CD4-positive, alpha-beta T cell (primary cell): ENCODE results near the gene XIRP1. TPM values are rescaled to one million over a fixed set of nuclear protein-coding genes. Genes with fewer than 3 reads are reported as not detected.
A peak's percentile ranks its signal among the peaks of the same experiment; 100 is the strongest.

Source experiments
- ATAC-seq: fragments of 200-7000 bp; cut with Tn5 transposase; one replicate; pipeline ENCODE4 v1.10.0; 2022; ENCODE audit warnings: mild to moderate bottlenecking; ENCODE audit not compliant: poor library complexity
- CTCF ChIA-PET: fragments of 350-600 bp; sonication (Branson Sonifier 250); formaldehyde crosslinking; loops from one replicate; lab custom pipeline; 2021; ENCODE audit warnings: antibody characterized with exemption, inconsistent platforms; lab: Charles Lee
- POLR2A ChIA-PET: fragments of 350-600 bp; sonication (Branson Sonifier 250); formaldehyde crosslinking; loops from one replicate; lab custom pipeline; 2021; ENCODE audit warnings: antibody characterized with exemption, inconsistent platforms; lab: Charles Lee
- DNase-seq, 14 experiments: peaks; one replicate each; pipeline ENCODE4 v3.0.0-alpha.2; 2013 to 2020; ENCODE audit warnings: mixed read lengths in 2 of 14
- H3K27ac ChIP-seq, 2 donors: one replicate each; pipeline versions ENCODE4 v1.5.1 to v1.7.0; 2013; ENCODE audit warnings: low read length in 2 of 2, low read depth in 1 of 2, mild to moderate bottlenecking in 1 of 2
- H3K27me3 ChIP-seq, 2 experiments: 1 replicate in 1 of 2; 2 replicates in 1 of 2; pipeline versions ENCODE4 v1.6.1 to v1.7.0; 2013; ENCODE audit warnings: low read length in 2 of 2, control low read depth in 1 of 2, mild to moderate bottlenecking in 1 of 2, moderate library complexity in 1 of 2; ENCODE audit not compliant: insufficient read depth in 2 of 2, control insufficient read depth in 1 of 2
- H3K36me3 ChIP-seq: one replicate; pipeline ENCODE4 v1.6.1; 2013; ENCODE audit warnings: low read length, control low read depth; ENCODE audit not compliant: insufficient read depth
- H3K4me1 ChIP-seq: one replicate; pipeline ENCODE4 v1.6.1; 2013; ENCODE audit warnings: low read length, control low read depth; ENCODE audit not compliant: insufficient read depth
- H3K4me3 ChIP-seq: one replicate; pipeline ENCODE4 v1.5.1; 2013; ENCODE audit warnings: mild to moderate bottlenecking, low read length, moderate library complexity
- H3K9me3 ChIP-seq, 2 experiments: 1 replicate in 1 of 2; 2 replicates in 1 of 2; pipeline versions ENCODE4 v1.6.1 to v1.7.0; 2013; ENCODE audit warnings: low read length in 2 of 2, mild to moderate bottlenecking in 2 of 2, control low read depth in 1 of 2, moderate library complexity in 1 of 2; ENCODE audit not compliant: control insufficient read depth in 1 of 2, insufficient read depth in 1 of 2
- H3K27ac Mint-ChIP-seq: one replicate; pipeline ENCODE4 v1.8.0; 2020; ENCODE audit warnings: mixed read lengths
- H3K27me3 Mint-ChIP-seq: one replicate; pipeline ENCODE4 v1.8.0; 2021; ENCODE audit warnings: mixed read lengths
- H3K36me3 Mint-ChIP-seq: one replicate; pipeline ENCODE4 v1.8.0; 2021; ENCODE audit warnings: low read depth, mixed read lengths
- H3K4me1 Mint-ChIP-seq: one replicate; pipeline ENCODE4 v1.8.0; 2021; ENCODE audit warnings: low read depth, mixed read lengths
- H3K4me3 Mint-ChIP-seq: one replicate; pipeline ENCODE4 v1.8.0; 2020; ENCODE audit warnings: mild to moderate bottlenecking, mixed read lengths
- H3K9me3 Mint-ChIP-seq: one replicate; pipeline ENCODE4 v1.8.0; 2020; ENCODE audit warnings: mixed read lengths
- intact Hi-C, 2 experiments: fragments of 100-400 bp; cut with DNase I in 1 of 2; cut with micrococcal nuclease in 1 of 2; formaldehyde crosslinking; loops; one replicate each; pipeline versions ENCODE4 v1.15.1 to v1.9.0; 2023 to 2025; cut with DNase I, micrococcal nuclease
- total RNA-seq, 174 experiments: library from RNA in 2 of 174; stranded (reverse) in 2 of 174; gene quantifications; one replicate each; pipeline ENCODE4 v1.2.3 and lab custom pipeline; 2021 to 2026
- TF ChIP-seq, protein P1 (sequence below): fragments of 200-600 bp; IDR thresholded peaks from one replicate; pipeline ENCODE4 v1.8.0; 2022; ENCODE audit warnings: antibody characterized with exemption, mild to moderate bottlenecking

XIRP1 gene
- total RNA-seq, 2 experiments from 2014 or later = not detected

DNA sequence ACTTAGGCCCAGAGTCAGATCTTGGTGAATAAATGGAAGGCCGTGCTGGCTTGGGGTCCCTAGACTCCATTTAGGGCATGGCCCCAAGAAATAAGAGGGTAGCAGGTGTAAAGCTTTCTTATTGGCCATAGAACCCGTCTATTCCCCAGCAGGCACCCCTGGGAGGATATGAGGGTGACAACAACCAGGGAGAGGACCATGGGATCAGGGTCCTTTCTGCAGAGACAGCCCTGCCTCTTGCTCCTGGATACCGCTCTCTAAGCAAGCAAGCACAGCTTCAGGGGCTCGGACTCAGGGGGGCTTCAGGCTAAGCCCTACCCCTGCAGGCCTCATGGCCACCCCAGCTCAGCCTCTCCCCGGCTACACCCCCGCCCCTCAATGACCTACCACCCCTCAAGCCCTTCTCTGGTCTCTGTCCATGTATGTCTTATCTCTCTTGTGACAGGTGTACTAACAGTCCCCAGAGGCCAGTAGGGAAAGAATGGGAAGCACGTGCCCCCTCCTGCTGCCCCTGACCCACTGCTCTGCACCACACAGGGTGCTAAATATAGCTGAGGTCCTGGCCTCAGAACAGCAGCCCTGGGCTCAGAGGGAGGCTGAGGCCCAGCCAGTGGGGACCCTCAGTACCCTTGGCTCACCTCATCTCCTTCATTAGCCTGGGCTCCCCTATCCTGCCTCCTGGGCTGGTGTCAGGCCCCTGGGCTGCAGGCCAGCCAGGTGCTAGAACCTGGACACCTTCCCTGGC is 1.9 kb downstream of the XIRP1 start:
- intact Hi-C loops = loop anchor here in 1 of 2 experiments (1.0 to 5.0 kb wide), 3 partner anchors 63 to 188 kb away; no protein-coding TSS in a partner anchor
- no peak for ATAC-seq
- no peaks in the 10 kb centered on the region for H3K9me3 Mint-ChIP-seq
- DNase-seq = no peak
- Histone ChIP-seq H3K27me3 (no peaks in the 10 kb centered on the region), H3K4me3 (no peak overlapping the region), H3K9me3 (no peaks in the 10 kb centered on the region), H3K36me3 (no peaks in the 10 kb centered on the region), H3K4me1 (peaks cover 6% of the 10 kb centered on the region), H3K27ac (no peak overlapping the region)
- ChIA-PET CTCF (interaction anchor here (0.8 to 3.7 kb wide), 5 partner anchors 33 to 187 kb away, joined by 3 to 22 read pairs (median 4); no protein-coding TSS in a partner anchor), POLR2A (interaction anchor here (0.6 to 1.1 kb wide), 3 partner anchors 40 to 101 kb away, joined by 3 to 4 read pairs (median 3); no protein-coding TSS in a partner anchor)
- no peak overlapping the region for H3K27ac Mint-ChIP-seq
- no peaks in the 10 kb centered on the region for H3K4me1 Mint-ChIP-seq
- H3K27me3 Mint-ChIP-seq = no peaks in the 10 kb centered on the region
- no peak overlapping the region for H3K4me3 Mint-ChIP-seq
- TF ChIP-seq, protein P1, sequence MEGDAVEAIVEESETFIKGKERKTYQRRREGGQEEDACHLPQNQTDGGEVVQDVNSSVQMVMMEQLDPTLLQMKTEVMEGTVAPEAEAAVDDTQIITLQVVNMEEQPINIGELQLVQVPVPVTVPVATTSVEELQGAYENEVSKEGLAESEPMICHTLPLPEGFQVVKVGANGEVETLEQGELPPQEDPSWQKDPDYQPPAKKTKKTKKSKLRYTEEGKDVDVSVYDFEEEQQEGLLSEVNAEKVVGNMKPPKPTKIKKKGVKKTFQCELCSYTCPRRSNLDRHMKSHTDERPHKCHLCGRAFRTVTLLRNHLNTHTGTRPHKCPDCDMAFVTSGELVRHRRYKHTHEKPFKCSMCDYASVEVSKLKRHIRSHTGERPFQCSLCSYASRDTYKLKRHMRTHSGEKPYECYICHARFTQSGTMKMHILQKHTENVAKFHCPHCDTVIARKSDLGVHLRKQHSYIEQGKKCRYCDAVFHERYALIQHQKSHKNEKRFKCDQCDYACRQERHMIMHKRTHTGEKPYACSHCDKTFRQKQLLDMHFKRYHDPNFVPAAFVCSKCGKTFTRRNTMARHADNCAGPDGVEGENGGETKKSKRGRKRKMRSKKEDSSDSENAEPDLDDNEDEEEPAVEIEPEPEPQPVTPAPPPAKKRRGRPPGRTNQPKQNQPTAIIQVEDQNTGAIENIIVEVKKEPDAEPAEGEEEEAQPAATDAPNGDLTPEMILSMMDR = no peak
- no peaks in the 10 kb centered on the region for H3K36me3 Mint-ChIP-seq

DNA sequence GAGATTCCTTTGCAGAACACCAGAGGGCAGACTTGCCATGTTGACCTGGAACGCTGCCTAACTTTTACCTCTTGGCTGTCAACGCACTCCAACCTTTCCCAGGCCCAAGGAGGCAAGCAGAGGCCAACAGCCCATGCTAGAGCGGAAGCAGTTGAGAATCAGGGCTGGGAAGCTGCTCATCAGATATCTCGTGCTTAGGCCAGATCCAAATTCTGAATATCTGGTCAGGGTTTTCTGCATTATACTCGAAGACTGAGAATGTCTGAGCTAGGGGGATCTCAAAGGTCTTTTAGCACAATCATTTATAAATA is 2.5 kb downstream of the XIRP1 start:
- DNase-seq = peak in 13 of 14 experiments; percentile 21 to 81 (median 39)
- H3K27ac ChIP-seq = no peak overlapping the region
- no peaks in the 10 kb centered on the region for H3K4me1 Mint-ChIP-seq
- H3K27ac Mint-ChIP-seq = no peak overlapping the region
- CTCF ChIA-PET = interaction anchor here (0.8 to 3.7 kb wide), 5 partner anchors 32 to 188 kb away, joined by 3 to 22 read pairs (median 4); no protein-coding TSS in a partner anchor
- no peak overlapping the region for H3K4me3 ChIP-seq
- no peaks in the 10 kb centered on the region for H3K9me3 ChIP-seq
- ATAC-seq = peak; percentile 82
- intact Hi-C loops = loop anchor here (1.0 to 5.0 kb wide), 4 partner anchors 63 to 189 kb away; no protein-coding TSS in a partner anchor
- H3K9me3 Mint-ChIP-seq = no peaks in the 10 kb centered on the region
- H3K27me3 Mint-ChIP-seq = no peaks in the 10 kb centered on the region
- TF ChIP-seq, protein P1 = peak; percentile 78
- no peaks in the 10 kb centered on the region for H3K36me3 Mint-ChIP-seq
- H3K4me3 Mint-ChIP-seq = no peak overlapping the region
- peaks cover 6% of the 10 kb centered on the region for H3K4me1 ChIP-seq
- no peaks in the 10 kb centered on the region for H3K36me3 ChIP-seq
- POLR2A ChIA-PET = interaction anchor here (0.6 to 1.0 kb wide), 2 partner anchors 39 to 102 kb away, joined by 3 read pairs; no protein-coding TSS in a partner anchor
- no peaks in the 10 kb centered on the region for H3K27me3 ChIP-seq

DNA sequence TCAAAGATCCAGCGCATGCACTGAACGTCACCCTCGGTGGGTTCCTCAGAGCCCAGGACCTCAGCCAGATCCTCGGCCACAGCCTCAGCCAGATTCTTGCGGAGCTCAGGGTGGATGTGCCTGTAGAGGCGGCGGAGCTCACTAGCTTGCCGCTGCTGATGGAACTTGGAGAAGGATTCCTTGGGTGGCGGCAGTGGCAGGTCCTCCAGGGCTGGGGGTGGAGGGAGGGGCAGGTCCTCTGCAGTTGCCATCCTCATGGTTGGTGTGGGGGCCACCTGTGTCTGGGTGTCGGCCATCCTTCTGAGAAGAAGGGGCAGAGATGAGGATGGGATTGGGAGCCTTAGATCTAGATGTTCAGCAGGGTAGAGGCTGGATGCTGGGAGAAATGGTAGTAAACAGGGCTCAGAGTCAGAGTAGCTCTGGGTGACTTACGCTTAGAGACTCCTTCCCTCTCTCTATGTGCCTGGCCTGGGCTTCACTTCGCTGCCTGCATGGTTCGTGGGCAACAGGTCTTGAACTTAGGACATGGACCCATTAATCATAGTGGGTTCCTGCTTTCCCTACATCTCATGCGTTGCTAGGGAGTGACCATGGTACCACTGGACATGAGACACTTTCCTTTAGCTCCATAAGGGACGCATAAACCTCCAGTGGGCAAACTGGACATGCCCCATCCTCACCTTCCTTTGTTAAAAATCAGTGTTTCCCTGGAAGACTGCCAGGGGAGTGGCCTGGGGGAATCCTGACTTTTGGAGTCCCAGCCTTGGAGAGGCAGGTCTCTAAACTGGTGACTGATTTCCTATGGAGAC is 3.0 kb downstream of the XIRP1 start:
- TF ChIP-seq, protein P1 = no peak
- ChIA-PET CTCF (interaction anchor here (1.0 to 3.7 kb wide), 4 partner anchors 32 to 103 kb away, joined by 3 to 22 read pairs (median 12); no protein-coding TSS in a partner anchor), POLR2A (interaction anchor here (1.0 kb wide), 1 partner anchor 102 kb away, joined by 3 read pairs; no protein-coding TSS in a partner anchor)
- Histone ChIP-seq H3K27ac (no peak overlapping the region), H3K4me1 (peaks cover 6% of the 10 kb centered on the region), H3K27me3 (no peaks in the 10 kb centered on the region), H3K9me3 (no peaks in the 10 kb centered on the region), H3K4me3 (no peak overlapping the region), H3K36me3 (no peaks in the 10 kb centered on the region)
- H3K4me1 Mint-ChIP-seq = no peaks in the 10 kb centered on the region
- intact Hi-C loops = loop anchor here in 1 of 2 experiments (1.0 to 5.0 kb wide), 2 partner anchors 99 to 188 kb away; no protein-coding TSS in a partner anchor
- H3K27me3 Mint-ChIP-seq = no peaks in the 10 kb centered on the region
- H3K9me3 Mint-ChIP-seq = no peaks in the 10 kb centered on the region
- no peaks in the 10 kb centered on the region for H3K36me3 Mint-ChIP-seq
- ATAC-seq (no peak), DNase-seq (no peak)
- no peak overlapping the region for H3K4me3 Mint-ChIP-seq
- no peak overlapping the region for H3K27ac Mint-ChIP-seq
